TTC549 (cell line): ENCODE results near the gene TSHZ2.

ENCODE experiments used
- FAIRE-seq: peaks from 2 replicates; lab custom pipeline; 2012; peaks lifted over from hg19 to GRCh38; lab: Jason Lieb, UNC

Gene TSHZ2, protein sequence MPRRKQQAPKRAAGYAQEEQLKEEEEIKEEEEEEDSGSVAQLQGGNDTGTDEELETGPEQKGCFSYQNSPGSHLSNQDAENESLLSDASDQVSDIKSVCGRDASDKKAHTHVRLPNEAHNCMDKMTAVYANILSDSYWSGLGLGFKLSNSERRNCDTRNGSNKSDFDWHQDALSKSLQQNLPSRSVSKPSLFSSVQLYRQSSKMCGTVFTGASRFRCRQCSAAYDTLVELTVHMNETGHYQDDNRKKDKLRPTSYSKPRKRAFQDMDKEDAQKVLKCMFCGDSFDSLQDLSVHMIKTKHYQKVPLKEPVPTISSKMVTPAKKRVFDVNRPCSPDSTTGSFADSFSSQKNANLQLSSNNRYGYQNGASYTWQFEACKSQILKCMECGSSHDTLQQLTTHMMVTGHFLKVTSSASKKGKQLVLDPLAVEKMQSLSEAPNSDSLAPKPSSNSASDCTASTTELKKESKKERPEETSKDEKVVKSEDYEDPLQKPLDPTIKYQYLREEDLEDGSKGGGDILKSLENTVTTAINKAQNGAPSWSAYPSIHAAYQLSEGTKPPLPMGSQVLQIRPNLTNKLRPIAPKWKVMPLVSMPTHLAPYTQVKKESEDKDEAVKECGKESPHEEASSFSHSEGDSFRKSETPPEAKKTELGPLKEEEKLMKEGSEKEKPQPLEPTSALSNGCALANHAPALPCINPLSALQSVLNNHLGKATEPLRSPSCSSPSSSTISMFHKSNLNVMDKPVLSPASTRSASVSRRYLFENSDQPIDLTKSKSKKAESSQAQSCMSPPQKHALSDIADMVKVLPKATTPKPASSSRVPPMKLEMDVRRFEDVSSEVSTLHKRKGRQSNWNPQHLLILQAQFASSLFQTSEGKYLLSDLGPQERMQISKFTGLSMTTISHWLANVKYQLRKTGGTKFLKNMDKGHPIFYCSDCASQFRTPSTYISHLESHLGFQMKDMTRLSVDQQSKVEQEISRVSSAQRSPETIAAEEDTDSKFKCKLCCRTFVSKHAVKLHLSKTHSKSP (N-terminal part only)

DNA sequence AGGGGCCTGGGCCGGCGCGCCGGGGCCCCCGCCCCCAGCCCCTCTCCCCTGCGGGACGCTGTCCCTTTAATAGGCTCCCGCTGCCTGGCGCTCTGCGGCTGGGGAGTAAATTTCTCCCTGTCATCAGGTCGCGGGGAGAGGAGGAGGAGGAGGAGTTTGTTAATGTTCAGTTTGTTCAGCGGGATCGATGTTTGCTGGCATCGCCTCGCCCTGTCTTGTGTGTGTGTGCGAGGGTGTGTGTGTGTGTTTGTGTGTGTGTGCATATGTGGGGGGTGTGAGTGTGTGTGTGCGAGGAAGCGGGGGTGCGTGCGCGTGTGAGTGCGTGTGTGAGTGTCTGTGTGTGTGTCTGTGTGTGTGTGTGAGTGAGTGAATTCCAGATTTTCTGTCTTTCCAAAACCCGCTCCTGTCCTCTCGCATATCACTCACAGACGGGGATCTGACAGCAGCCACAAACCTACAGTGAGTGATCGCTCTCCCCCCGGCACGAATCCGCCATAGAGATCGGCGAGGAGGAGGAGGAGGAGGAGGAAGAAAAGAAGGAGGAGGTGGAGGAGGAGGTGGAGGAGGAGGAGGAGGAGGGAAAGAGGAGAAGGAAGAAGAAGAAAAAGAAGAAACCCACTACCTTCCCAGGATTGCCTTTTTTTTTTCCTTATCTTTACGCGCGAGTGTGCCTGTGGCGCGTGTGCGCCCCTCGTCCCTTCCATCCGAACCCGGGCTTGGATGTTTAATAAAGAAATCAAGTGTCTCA, at the start of gene TSHZ2:
Gene TSHZ2 (plus strand): TSS at position 169 of the 748 bp plus-strand sequence. CDS start 936 bp downstream, outside the sequence.
- FAIRE-seq: no peak

GRCh38 chr20:52922436-52922835, 49.7 kb upstream of the TSHZ2 start:
- no peak for FAIRE-seq

DNA sequence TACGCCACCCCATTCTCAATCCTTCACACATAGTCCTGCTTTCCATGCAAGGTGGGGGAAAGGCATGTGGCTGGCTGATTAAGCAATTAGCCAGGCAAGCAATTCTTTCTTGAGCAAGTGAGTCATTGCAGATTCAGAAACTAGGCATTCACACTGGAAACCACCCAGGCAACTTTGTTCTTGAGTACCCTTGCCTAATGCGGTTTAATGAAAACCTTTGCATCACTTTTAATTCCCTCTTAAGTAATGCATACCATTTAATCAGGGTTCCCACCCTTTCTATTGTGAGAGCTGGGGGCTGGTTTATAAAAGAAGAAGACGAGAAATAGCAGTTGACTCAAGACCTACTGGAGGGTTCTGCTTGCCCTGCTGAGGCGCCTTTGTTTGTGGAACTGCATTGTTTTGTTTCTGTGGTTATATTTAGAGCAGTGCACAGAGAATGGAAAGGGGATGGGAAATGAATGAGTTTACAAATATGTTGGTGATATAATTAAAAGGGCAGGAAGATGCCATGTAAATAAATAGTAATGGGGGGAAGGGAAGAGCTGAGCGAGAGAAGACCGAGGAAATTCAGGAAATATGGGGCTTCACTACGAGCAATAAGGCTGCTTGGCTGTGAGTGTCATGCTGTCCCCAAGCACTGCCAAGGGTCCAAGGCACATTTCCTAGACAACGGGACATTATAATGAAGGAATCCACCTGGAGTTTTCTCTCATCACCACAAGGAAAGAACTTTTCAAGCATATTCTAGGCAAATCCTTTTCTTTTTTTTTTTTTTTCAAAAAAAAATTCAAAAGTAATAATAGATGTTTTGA, 48.8 kb upstream of the TSHZ2 start:
- FAIRE-seq: no peak

DNA sequence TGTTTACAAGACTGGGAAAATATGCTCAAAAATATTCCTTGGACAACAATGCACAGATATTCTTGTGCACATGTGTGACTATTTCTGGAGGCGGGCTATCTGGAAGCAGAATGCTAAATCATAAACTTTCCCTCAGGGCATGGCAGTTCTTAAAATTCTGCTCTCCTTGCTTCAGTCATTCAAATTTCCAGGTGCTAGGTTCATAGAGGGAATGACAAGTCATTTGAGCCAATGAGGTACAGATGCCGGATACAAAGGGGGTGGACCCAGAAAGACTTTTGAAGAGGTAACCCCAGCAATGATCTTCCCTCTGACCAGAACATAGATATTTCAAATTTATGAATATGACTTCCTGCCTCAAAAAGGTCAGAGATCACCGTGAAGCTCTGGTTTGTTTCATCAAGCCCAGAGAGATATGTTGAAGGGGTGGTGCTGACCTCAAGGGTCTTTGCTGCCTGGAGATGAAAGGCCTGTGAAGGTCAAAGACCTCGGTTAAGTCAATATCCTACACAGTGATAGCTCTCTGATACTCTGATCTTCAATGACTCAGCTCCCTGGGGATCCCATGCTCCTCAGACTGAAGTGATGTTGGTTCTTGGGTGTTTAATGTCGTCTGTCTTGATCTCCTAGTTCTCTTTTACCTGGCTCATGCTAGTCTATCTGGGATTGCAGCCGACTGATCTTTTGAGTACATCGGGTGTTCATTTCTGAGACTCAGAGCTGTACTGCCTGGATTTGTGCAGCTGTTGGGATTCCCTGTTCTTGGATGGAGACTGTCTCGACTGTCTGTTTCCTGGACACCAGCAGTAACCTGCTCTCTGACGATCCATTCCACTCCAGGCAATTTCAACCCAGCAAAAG, 47.5 kb upstream of the TSHZ2 start:
- no peak for FAIRE-seq

DNA sequence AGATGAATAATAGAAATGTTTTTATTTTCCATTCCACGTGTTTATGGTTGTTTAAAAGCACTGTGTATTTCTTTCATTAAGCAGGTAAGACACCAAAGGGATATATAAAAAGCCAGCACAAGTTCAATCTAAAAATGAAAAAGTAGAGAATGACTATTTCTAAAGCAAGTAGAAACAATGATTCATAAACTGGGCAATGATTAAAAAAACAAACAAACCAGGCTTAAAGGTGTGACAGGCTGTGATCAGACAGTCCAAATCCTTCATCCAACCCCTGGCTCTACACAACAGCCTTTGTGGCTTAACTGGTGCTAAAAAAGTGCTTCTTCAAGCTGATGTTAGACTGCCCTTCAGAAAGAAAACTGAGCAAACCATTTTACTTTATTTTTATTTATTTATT, 45.7 kb upstream of the TSHZ2 start:
- FAIRE-seq: no peak

- FAIRE-seq: no peak
Observed at GRCh38 chr20:52933867-52934266, 38.3 kb upstream of the TSHZ2 start.

GRCh38 chr20:52936351-52937340, 35.5 kb upstream of the TSHZ2 start:
- no peak for FAIRE-seq

- FAIRE-seq: no peak
Observed at GRCh38 chr20:52937591-52938100, 34.5 kb upstream of the TSHZ2 start.

DNA sequence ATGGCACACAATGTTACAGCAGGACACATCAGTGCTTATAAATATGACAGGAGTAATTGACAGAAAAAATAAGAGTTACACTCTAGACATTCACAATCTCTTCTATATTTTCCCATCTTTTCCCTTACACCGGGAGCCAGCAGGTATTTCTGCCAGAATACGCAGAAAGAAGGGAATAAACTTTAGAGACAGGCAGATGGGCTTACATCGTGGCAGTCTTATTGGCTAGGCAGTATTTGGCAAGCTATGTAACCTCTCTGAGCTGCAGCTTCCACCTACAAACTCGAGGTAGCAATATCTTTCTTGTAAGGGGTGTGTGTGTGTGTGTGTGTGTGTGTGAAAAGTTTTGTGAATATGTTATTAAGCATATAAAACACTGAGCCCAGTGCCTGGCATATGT, 33.0 kb upstream of the TSHZ2 start:
- no peak for FAIRE-seq

GRCh38 chr20:52941808-52942207, 30.4 kb upstream of the TSHZ2 start:
- no peak for FAIRE-seq

DNA sequence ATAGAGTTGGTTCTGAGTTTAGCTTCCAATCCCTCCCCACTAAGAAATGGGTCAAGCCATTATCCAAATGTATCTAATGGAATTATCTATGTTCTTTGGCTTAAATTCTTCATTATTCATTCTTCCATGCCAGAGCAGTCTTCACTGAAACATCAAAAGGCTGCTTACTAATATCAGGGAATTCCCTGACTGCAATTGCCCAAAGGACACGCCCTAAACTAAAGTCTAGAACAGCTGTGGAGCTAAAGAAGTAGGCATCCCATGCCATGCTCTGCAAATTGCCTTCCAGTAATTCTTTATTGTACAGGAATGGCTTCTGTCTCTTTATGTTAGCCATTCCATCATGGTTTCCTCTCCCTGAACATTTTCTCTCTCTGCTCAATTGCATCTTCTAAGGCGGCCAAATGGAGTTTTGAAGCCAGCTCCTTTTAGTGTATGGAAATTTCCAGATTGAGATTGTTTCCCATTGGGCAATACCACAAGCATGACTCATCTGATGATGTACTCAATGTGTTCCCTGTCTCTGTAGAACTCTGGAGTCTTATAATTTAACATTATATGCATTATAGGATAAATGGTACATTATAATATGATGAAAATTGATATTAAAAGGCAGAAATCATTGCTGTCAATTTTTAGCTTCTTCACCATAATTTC, 28.8 kb upstream of the TSHZ2 start:
- no peak for FAIRE-seq

GRCh38 chr20:52945268-52945667, 26.9 kb upstream of the TSHZ2 start:
- FAIRE-seq: no peak

GRCh38 chr20:52945862-52946522, 26.2 kb upstream of the TSHZ2 start:
- no peak for FAIRE-seq

DNA sequence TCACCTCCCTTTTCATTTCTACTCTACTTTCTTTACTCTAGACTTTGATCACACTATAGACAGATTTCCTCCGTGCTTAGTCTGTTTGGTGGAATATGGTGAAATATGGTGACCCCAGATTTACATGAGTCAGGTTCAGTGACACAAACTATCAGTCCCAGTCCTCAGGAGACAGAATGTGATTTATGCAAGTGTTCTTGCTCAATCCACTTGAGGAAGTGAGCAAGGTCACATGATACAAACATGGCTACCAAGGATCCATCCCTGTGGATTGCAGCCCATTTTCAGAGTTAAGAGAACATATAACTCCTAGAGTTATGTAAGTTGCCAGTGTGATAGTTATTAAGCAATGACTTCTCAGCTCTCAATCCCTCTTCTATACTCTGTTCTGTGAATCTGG, 23.7 kb upstream of the TSHZ2 start:
- FAIRE-seq: no peak

DNA sequence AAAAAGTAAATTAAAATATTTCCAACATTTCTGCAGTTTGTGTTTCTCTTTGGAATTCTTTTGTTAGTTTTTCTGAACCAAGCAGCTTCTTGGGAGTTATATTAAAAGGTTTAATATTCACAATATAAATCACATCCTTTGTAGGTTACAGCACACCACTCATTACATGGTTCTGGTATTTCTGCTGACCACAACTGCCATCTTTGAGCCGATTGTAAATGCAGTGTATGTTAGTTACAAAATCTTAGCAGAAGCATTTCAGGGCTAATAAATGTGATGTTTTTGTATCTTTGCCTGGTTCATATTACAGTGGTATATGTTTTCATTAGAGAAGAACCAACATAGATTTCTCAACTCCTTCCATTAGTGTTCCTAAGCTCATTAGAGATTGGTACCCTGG, 19.1 kb upstream of the TSHZ2 start:
- FAIRE-seq: no peak

DNA sequence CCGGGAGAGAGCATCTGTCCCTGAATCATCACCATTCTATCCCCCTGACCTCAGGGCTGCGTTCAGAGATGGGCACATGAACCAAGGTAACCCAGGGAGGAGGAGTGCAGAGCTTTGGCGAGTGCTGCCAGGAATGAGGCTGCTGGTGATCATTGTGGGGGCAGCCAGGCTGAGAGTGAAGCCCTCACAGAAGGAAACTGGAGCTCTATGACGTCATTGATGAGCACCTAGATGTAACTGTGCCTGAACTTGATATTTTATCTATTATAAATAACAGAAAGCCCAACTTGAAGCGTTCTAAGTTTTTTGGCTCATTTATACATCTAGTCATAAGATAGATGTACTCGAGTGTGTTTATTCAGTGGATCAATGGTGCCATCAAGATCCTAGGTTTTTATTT, 17.3 kb upstream of the TSHZ2 start:
- FAIRE-seq: no peak

DNA sequence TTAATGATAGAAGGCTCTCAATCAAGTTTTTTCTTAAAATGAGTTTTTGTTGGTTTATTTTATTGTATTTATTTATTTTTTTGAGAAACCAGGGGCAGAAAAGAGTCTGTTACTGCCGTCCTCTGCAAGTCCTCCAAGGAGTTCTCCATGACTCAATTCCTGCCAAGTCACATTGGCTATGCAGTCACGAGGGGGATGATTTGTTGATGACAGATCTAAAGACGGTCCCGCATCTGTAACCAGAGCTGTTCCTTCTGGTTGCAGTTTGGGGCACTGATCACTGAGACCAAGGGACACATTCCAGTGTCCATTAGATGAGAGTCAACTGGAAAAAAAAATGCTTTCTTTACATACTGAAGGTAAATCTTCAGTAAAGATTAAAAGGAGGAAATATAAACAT, 13.9 kb upstream of the TSHZ2 start:
- no peak for FAIRE-seq

DNA sequence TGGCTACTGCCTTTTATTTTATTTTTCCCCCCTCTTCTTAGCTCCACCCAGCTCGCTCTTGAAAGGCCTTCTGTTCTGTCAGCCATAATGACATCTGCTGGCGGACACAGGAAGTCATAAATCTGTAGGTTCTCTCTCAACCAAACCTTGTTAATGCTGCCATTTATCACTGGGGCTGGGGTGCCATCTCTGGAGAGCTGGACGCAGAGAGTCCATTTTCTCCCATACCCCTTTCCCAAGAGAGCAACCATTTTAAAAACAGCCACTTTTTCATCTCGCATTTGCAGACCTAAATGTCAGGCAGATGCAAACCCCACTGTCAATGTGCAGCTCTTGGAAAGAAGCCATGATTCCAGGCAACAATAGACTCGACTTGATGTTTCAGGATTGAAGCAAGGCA, 13.0 kb upstream of the TSHZ2 start:
- no peak for FAIRE-seq
